Progenitor cell of endocrine pancreas (in vitro differentiated cells): ENCODE results near the gene RBM8A. TPM values are rescaled to one million over a fixed set of nuclear protein-coding genes. Genes with fewer than 3 reads are reported as not detected.
A peak's percentile ranks its signal among the peaks of the same experiment; 100 is the strongest.

Experiments
- DNase-seq: peaks from one replicate; pipeline ENCODE4 v3.0.0; 2021; ENCODE audit warnings: low spot score; ENCODE audit not compliant: unreplicated experiment
- H3K27ac Mint-ChIP-seq: 2 replicates; pipeline ENCODE4 v1.8.0; 2021; ENCODE audit warnings: mild to moderate bottlenecking, moderate library complexity, mixed read lengths
- H3K27me3 Mint-ChIP-seq: 2 replicates; pipeline ENCODE4 v1.8.0; 2021; ENCODE audit warnings: mixed read lengths
- H3K36me3 Mint-ChIP-seq: 2 replicates; pipeline ENCODE4 v1.8.0; 2022; ENCODE audit warnings: mixed read lengths; ENCODE audit not compliant: insufficient read depth
- H3K4me1 Mint-ChIP-seq: 2 replicates; pipeline ENCODE4 v1.8.0; 2021; ENCODE audit warnings: low read depth, mixed read lengths
- H3K4me3 Mint-ChIP-seq: 2 replicates; pipeline ENCODE4 v1.8.0; 2021; ENCODE audit warnings: low read depth, mild to moderate bottlenecking, moderate library complexity, mixed read lengths
- H3K9me3 Mint-ChIP-seq: 2 replicates; pipeline ENCODE4 v1.8.0; 2021; ENCODE audit warnings: low read depth, mixed read lengths
- total RNA-seq: library from RNA; stranded (reverse); gene quantifications from 2 replicates; pipeline ENCODE4 v1.2.1, GENCODE V29; 2021
- TF ChIP-seq, protein P1 (sequence below): fragments of 200-600 bp; sonication (generic); IDR thresholded peaks from one replicate; pipeline ENCODE4 v1.5.0; 2021; ENCODE audit warnings: antibody characterized with exemption, mild to moderate bottlenecking; ENCODE audit not compliant: unreplicated experiment

The RBM8A gene
- total RNA-seq, 1 donor from 2014 or later, result 173 TPM

DNA sequence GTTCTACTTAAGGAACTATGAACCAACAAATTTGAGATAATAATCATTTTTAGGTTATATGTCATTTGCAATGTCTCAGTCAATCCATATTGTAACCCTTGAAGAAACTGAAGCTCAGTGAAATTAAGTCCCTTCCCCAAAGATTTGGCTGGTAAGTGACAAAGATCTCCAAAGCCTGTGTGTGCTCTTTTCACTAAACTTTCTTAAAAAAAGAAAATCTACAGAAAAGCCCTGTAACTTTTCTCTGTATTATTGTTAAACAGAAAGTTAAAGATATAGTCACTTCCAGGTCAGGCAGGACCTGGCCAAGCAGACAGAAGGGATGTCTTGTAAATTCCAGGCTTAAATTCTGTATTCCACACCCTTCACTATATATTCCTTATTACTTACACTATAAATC is 29.1 kb upstream of the RBM8A start:
- Mint-ChIP-seq H3K4me3 (peak overlapping the region; percentile 65), H3K4me1 (peaks cover 29% of the 10 kb centered on the region), H3K36me3 (no peaks in the 10 kb centered on the region), H3K27me3 (peaks cover 75% of the 10 kb centered on the region), H3K27ac (no peak overlapping the region), H3K9me3 (no peaks in the 10 kb centered on the region)
- DNase-seq, result no peak
- TF ChIP-seq, protein P1, sequence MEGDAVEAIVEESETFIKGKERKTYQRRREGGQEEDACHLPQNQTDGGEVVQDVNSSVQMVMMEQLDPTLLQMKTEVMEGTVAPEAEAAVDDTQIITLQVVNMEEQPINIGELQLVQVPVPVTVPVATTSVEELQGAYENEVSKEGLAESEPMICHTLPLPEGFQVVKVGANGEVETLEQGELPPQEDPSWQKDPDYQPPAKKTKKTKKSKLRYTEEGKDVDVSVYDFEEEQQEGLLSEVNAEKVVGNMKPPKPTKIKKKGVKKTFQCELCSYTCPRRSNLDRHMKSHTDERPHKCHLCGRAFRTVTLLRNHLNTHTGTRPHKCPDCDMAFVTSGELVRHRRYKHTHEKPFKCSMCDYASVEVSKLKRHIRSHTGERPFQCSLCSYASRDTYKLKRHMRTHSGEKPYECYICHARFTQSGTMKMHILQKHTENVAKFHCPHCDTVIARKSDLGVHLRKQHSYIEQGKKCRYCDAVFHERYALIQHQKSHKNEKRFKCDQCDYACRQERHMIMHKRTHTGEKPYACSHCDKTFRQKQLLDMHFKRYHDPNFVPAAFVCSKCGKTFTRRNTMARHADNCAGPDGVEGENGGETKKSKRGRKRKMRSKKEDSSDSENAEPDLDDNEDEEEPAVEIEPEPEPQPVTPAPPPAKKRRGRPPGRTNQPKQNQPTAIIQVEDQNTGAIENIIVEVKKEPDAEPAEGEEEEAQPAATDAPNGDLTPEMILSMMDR, result no peak

DNA sequence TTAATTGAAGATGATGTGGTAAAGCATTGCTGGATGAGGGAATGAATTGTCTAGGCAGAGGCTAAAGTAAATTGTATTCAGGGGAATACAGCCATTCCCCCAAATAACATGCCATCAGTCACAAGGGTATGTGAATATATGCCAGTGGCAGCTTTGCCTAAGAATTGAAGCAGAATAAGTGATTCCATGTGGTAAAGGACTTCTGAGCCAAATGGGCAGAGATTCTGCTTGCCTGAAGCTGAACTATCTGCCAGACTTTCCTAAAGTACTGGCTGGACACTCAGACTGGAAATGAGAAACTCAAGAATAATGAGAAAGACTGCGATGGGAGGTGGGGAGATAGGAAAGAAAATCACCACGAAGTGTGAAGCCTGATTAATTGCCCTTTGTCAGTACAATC is 28.2 kb upstream of the RBM8A start:
- no peak for DNase-seq
- H3K27me3 Mint-ChIP-seq, result peaks cover 66% of the 10 kb centered on the region
- H3K4me1 Mint-ChIP-seq, result peaks cover 26% of the 10 kb centered on the region
- no peak overlapping the region for H3K4me3 Mint-ChIP-seq
- H3K27ac Mint-ChIP-seq, result no peak overlapping the region
- no peaks in the 10 kb centered on the region for H3K36me3 Mint-ChIP-seq
- H3K9me3 Mint-ChIP-seq, result no peaks in the 10 kb centered on the region
- TF ChIP-seq, protein P1, result no peak

DNA sequence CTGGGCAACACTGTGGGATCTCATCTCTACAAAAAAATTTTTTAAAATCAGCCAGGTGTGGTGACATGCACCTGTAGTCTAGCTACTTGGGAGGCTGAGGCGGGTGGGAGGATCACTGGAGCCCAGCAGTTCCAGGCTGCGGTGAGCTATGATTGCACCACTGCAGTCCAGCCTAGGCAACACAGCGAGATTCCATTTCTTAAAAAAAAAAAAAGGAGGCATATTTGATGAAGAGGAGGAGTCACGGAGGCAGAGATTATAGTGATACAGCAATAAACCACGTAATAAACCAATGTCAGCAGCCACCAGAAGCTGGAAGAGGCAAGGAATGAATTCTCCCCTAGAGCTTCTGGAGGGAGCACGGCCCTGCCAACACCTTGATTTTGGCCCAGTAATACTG is 26.6 kb upstream of the RBM8A start:
- Mint-ChIP-seq H3K27ac (no peak overlapping the region), H3K36me3 (no peaks in the 10 kb centered on the region), H3K9me3 (no peaks in the 10 kb centered on the region), H3K27me3 (peaks cover 62% of the 10 kb centered on the region), H3K4me1 (peaks cover 26% of the 10 kb centered on the region), H3K4me3 (no peak overlapping the region)
- no peak for DNase-seq
- TF ChIP-seq, protein P1, result no peak

DNA sequence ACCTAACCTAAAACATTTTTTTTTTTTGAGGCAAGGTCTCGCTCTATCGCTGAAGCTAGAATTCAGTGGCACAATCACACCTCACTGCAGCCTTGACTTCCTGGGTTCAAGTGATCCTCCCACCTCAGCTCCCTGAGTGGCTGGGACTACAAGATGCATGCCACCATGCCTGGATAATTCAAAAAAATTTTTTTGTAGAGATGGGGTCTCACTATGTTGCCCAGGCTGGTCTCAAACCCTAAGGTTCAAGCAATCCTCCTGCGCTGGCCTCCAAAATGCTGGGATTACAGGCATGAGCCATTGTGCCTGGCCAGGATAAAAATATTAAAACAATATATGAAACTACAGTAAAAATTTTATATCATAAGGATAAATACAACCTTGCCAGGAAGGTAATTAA is 25.6 kb upstream of the RBM8A start:
- Mint-ChIP-seq H3K4me3 (no peak overlapping the region), H3K36me3 (no peaks in the 10 kb centered on the region), H3K27ac (no peak overlapping the region), H3K9me3 (no peaks in the 10 kb centered on the region), H3K4me1 (peaks cover 22% of the 10 kb centered on the region), H3K27me3 (peaks cover 55% of the 10 kb centered on the region)
- no peak for DNase-seq
- TF ChIP-seq, protein P1, result no peak

DNA sequence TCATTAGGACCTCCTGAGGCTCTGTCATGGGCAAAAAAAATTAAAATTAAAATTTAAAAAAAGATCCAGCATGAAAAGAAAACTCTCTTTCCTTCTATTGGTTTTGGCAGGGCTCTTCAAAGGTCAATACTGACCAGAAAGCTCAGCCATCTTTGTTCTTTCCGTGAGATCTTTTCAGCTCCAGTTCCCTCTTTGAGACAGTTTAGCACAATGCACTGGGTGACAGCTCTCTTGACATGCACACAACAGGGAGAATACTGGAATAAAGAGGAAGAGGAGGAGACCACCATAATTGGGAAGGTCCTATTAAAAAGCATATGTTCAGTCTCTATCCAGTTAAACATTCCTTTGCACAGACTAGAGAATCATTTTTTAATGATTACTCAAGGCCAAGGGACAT is 24.2 kb upstream of the RBM8A start:
- H3K4me1 Mint-ChIP-seq, result peaks cover 16% of the 10 kb centered on the region
- no peaks in the 10 kb centered on the region for H3K9me3 Mint-ChIP-seq
- no peak for DNase-seq
- TF ChIP-seq, protein P1, result no peak
- peaks cover 44% of the 10 kb centered on the region for H3K27me3 Mint-ChIP-seq
- no peak overlapping the region for H3K4me3 Mint-ChIP-seq
- H3K27ac Mint-ChIP-seq, result no peak overlapping the region
- no peaks in the 10 kb centered on the region for H3K36me3 Mint-ChIP-seq
